ENCODE data around the gene ARL10. TPM values are rescaled to one million over a fixed set of nuclear protein-coding genes. Genes with fewer than 3 reads are reported as not detected.

Gene ARL10
- total RNA-seq, 4 donors from 2014 or later, result 1.1 to 4.9 (median 2.6) TPM

DNA sequence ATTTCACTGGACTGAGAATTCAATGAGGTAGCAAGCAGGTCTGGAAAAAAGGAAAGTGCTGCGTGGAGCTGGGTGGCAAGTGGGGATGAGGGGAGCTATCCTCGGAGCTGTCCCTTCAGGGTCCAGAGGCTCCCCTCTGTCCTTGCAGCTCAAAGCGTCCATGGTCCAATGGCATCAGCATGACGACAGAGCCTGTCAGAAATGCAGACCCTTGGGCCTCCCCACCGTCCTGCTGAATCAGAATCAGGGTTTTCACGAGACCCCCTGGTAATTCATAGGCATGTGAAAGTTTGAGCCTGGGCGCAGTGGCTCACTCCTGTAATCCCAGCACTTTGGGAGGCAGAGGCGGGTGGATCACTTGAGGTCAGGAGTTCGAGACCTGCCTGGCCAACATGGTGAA lies 28.8 kb downstream of the ARL10 start:
- intact Hi-C loops (cut with DNase I; ENCODE audit: low total_unique reads) (no loop called here), in situ Hi-C loops (cut with MboI; ENCODE audit: low pct_ligation_motif_present in 1 of 4, low pct_unique_long_range_greater_than_20kb in 1 of 4, low sequenced_read_pairs in 3 of 4) (no loop called here)
- peaks cover 0 to 10% (median 1%) of the 10 kb centered on the region in 4 donors for H3K36me3 ChIP-seq
- TF ChIP-seq POLR2A (IDR thresholded peaks at IDR 0.05) (no peak), POLR2AphosphoS5 (IDR thresholded peaks at IDR 0.05) (no peak), EP300 (IDR thresholded peaks at IDR 0.05; ENCODE audit: low read depth) (no peak)
- TF ChIP-seq, protein P1, sequence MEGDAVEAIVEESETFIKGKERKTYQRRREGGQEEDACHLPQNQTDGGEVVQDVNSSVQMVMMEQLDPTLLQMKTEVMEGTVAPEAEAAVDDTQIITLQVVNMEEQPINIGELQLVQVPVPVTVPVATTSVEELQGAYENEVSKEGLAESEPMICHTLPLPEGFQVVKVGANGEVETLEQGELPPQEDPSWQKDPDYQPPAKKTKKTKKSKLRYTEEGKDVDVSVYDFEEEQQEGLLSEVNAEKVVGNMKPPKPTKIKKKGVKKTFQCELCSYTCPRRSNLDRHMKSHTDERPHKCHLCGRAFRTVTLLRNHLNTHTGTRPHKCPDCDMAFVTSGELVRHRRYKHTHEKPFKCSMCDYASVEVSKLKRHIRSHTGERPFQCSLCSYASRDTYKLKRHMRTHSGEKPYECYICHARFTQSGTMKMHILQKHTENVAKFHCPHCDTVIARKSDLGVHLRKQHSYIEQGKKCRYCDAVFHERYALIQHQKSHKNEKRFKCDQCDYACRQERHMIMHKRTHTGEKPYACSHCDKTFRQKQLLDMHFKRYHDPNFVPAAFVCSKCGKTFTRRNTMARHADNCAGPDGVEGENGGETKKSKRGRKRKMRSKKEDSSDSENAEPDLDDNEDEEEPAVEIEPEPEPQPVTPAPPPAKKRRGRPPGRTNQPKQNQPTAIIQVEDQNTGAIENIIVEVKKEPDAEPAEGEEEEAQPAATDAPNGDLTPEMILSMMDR (IDR thresholded peaks at IDR 0.05), result no peak
- no peaks in the 10 kb centered on the region for H3K27me3 ChIP-seq
- no peaks in the 10 kb centered on the region for H3K9me3 ChIP-seq
- no peak overlapping the region for H3K27ac ChIP-seq
- no peak for DNase-seq
- WGBS, 2 donors (ENCODE audit: low coverage in 1 of 2), result 88% methylated on average over 9 of the region's 9 CpGs; no CpG with 5 or more reads in 1 of the 2 donors
- H3K4me1 ChIP-seq, result peaks cover 0 to 14% (median 5%) of the 10 kb centered on the region in 4 donors
- no peak overlapping the region for H3K4me3 ChIP-seq

DNA sequence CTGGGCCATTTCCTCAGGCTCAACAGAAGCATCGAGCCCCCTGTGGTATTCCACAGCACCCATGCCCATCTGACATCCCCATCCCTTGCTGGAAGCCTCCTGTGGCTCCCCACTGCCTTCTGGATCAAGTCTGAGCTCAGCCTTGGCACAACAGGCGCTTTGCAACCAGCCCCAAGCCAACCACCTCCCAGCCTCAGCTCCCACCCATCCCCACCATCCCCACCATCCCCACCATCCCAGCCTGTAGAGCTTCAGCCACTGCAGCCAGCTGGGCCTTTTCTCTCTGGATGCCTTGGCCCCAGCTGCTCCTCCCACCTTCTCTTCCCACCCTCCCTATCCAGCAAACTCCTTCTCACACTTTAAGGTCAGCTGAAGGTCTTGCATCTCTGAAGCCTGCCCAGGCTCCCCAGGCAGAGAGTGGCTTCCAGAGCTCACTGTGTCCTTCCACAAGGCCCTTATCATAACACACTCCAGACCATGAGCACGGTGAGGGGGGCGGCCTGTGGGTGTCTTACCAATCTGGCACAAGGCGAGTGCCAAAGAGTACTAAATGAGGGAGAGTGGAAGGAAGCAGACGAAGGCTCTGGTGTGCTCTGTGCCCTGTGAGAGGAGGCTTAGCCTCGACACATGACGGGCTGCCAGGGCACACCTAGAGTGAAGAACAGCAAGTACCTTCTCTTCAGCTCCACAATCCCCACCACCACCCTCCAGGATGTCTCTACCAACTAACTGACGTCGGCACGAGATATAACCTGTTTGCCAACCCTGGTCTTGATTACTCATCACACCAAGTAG lies 29.8 kb downstream of the ARL10 start:
- H3K36me3 ChIP-seq, result peaks cover 0 to 10% (median 1%) of the 10 kb centered on the region in 4 donors
- intact Hi-C loops (cut with DNase I; ENCODE audit: low total_unique reads) (no loop called here), in situ Hi-C loops (cut with MboI; ENCODE audit: low pct_ligation_motif_present in 1 of 4, low pct_unique_long_range_greater_than_20kb in 1 of 4, low sequenced_read_pairs in 3 of 4) (no loop called here)
- WGBS, 2 donors (ENCODE audit: low coverage in 1 of 2), result 86 to 95% methylated on average over 4 to 11 of the region's 11 CpGs
- H3K4me1 ChIP-seq, result peaks cover 0 to 10% (median under 1%) of the 10 kb centered on the region in 4 donors
- H3K9me3 ChIP-seq, result no peaks in the 10 kb centered on the region
- H3K27ac ChIP-seq, result no peak overlapping the region
- H3K27me3 ChIP-seq, result no peaks in the 10 kb centered on the region
- no peak for TF ChIP-seq POLR2A (IDR thresholded peaks at IDR 0.05)
- H3K4me3 ChIP-seq, result no peak overlapping the region
- no peak for DNase-seq

DNA sequence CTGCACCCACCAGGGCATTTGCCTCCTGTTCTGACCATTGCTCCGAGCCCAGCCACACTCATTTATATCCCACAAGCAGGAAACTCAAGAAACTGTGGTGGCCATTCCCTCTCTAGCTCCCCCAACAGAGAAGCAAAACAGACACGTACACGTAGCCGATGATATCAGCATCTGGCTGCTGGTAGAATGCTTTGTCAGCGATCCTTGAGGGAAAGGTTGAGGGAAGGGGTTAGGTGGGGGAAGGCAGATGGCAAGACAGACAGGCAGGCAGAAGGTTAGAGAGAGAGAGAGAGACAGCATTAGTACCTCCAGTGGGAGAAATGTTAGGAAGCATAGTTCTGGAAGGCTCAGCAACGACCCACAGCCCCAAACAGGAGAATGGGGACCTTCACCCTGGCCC lies 31.0 kb downstream of the ARL10 start:
- Histone ChIP-seq H3K4me1 (peaks cover 4 to 16% (median 9%) of the 10 kb centered on the region in 4 donors), H3K4me3 (no peak overlapping the region), H3K27ac (no peak overlapping the region), H3K36me3 (peaks cover 0 to 10% (median 1%) of the 10 kb centered on the region in 4 donors), H3K9me3 (no peaks in the 10 kb centered on the region), H3K27me3 (no peaks in the 10 kb centered on the region)
- in situ Hi-C loops (cut with MboI; ENCODE audit: low pct_ligation_motif_present in 1 of 4, low pct_unique_long_range_greater_than_20kb in 1 of 4, low sequenced_read_pairs in 3 of 4) (no loop called here), intact Hi-C loops (cut with DNase I; ENCODE audit: low total_unique reads) (no loop called here)
- TF ChIP-seq, protein P1 (IDR thresholded peaks at IDR 0.05), result no peak
- TF ChIP-seq EP300 (IDR thresholded peaks at IDR 0.05; ENCODE audit: low read depth) (no peak), POLR2AphosphoS5 (IDR thresholded peaks at IDR 0.05) (no peak), POLR2A (IDR thresholded peaks at IDR 0.05) (no peak)
- 73% methylated on average over 6 of the region's 6 CpGs; no CpG with 5 or more reads in 1 of the 2 donors for WGBS, 2 donors (ENCODE audit: low coverage in 1 of 2)
- DNase-seq, result no peak

DNA sequence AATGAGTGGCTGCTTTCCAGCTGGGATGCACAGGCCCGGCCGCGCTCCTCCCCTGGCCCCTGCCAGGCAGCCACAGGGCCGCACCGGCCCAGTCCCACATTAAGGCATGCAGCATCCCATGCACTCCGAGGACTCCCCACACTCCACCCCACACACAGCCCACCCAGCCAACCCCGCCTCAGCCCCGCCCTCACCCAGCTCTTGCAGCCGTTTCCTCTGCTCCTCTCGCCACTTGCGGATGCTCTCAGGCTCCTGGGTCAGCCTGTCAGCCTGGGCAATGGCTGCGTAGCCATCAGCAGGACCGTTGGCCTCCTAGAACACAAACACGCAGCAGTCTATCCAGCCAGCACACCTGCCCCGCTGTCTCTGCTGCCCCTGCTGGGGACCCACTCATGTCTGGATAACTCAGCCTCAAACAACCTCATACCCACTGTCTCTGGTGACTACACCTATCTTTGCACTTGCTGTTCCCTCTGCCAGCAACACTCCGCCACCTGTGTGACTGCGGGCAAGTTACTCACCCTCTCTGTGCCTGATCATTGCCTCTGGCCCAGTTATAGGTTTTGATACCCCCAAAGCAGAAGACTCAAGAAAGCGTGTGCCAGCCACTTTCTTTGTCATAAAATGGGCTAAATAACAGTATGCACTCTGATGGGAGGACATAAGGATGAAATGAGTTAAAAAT lies 32.6 kb downstream of the ARL10 start:
- H3K36me3 ChIP-seq, result peaks cover 0 to 4% (median 1%) of the 10 kb centered on the region in 4 donors
- no peak for DNase-seq
- in situ Hi-C loops (cut with MboI; ENCODE audit: low pct_ligation_motif_present in 1 of 4, low pct_unique_long_range_greater_than_20kb in 1 of 4, low sequenced_read_pairs in 3 of 4) (no loop called here), intact Hi-C loops (cut with DNase I; ENCODE audit: low total_unique reads) (no loop called here)
- TF ChIP-seq, protein P1 (IDR thresholded peaks at IDR 0.05), result no peak
- TF ChIP-seq EP300 (IDR thresholded peaks at IDR 0.05; ENCODE audit: low read depth) (no peak), POLR2A (IDR thresholded peaks at IDR 0.05) (no peak), POLR2AphosphoS5 (IDR thresholded peaks at IDR 0.05) (no peak)
- H3K9me3 ChIP-seq, result no peaks in the 10 kb centered on the region
- peaks cover 11 to 31% (median 24%) of the 10 kb centered on the region in 4 donors for H3K4me1 ChIP-seq
- 95% methylated on average over 18 of the region's 18 CpGs; no CpG with 5 or more reads in 1 of the 2 donors for whole genome bisulfite sequencing, 2 donors (ENCODE audit: low coverage in 1 of 2)
- H3K4me3 ChIP-seq, result no peak overlapping the region
- H3K27ac ChIP-seq, result no peak overlapping the region
- no peaks in the 10 kb centered on the region for H3K27me3 ChIP-seq
